Fibroblast of lung (primary cell): ENCODE results near the gene PEX11B.

ENCODE experiments used
- EZH2 ChIP-seq: IDR thresholded peaks from 2 replicates; pipeline ENCODE4 v1.5.1; 2012; ENCODE audit warnings: low read length, control low read depth, mild to moderate bottlenecking; ENCODE audit errors: missing control alignments
- TF ChIP-seq, protein P1 (sequence below), 2 donors: IDR thresholded peaks in 1 of 2; conservative IDR thresholded peaks in 1 of 2; 1 replicate in 1 of 2; 2 replicates in 1 of 2; pipeline ENCODE4 v1.5.1; 2011 to 2012; ENCODE audit warnings: low read length in 2 of 2, control low read depth in 1 of 2, inconsistent platforms in 1 of 2, low read depth in 1 of 2, mild to moderate bottlenecking in 1 of 2

DNA sequence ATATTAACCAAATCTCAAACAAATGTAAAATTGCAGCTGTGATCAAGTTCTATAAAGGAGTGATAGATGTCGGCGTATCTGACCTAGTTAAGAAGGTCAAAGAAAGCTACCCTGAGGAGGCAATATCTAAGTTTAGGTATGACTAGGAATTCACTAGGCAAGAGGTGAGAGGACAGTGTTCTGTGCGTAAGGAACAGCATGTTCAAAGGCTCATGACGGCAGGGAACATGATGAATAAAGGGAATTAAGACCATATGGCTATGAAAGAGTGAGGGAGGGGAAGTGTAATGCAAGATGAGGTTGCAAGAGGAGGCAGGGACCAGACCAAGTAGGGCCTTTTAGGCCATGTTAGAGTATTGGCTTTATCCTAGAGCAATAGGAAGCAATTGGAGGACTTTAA, 30.7 kb upstream of the PEX11B start:
- TF ChIP-seq, protein P1, sequence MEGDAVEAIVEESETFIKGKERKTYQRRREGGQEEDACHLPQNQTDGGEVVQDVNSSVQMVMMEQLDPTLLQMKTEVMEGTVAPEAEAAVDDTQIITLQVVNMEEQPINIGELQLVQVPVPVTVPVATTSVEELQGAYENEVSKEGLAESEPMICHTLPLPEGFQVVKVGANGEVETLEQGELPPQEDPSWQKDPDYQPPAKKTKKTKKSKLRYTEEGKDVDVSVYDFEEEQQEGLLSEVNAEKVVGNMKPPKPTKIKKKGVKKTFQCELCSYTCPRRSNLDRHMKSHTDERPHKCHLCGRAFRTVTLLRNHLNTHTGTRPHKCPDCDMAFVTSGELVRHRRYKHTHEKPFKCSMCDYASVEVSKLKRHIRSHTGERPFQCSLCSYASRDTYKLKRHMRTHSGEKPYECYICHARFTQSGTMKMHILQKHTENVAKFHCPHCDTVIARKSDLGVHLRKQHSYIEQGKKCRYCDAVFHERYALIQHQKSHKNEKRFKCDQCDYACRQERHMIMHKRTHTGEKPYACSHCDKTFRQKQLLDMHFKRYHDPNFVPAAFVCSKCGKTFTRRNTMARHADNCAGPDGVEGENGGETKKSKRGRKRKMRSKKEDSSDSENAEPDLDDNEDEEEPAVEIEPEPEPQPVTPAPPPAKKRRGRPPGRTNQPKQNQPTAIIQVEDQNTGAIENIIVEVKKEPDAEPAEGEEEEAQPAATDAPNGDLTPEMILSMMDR (conservative IDR thresholded peaks at IDR 0.05 in 1 of 2, IDR thresholded peaks at IDR 0.05 in 1 of 2; ENCODE audit: low read depth in 1 of 2, low read length in 2 of 2) = no peak
- TF ChIP-seq EZH2 = no peak
